ENCODE measurements around the gene RPS4Y1.

- TF ChIP-seq EP300 (IDR thresholded peaks at IDR 0.05) (no peak), CTCF (IDR thresholded peaks at IDR 0.05) (no peak), POLR2A (IDR thresholded peaks at IDR 0.05; ENCODE audit: low read depth) (no peak), POLR2AphosphoS5 (IDR thresholded peaks at IDR 0.05) (no peak)
Observed at GRCh38 chrY:2857686-2858085, 16.3 kb downstream of the RPS4Y1 start.

Data from esophagus muscularis mucosa (tissue), 4 donors.